Activated CD4-positive, CD25-positive, alpha-beta regulatory T cell treated with anti-CD3 and anti-CD28 coated beads, Interleukin-2, amount 50 U/mL, for 16 hours (primary cell): ENCODE measurements around the gene ADGB.
"Not testable (repeated sequence)": the region's sequence is repeated elsewhere in the genome, so short reads cannot be mapped to it uniquely, and the experiment has no call there.

ENCODE experiments used
- DNase-seq: peaks from one replicate; pipeline ENCODE4 v3.0.0-alpha.2; 2020; ENCODE audit warnings: low read depth, low spot score

Gene ADGB

GRCh38 chr6:146767632-146768031, 168.9 kb downstream of the ADGB start:
- no peak for DNase-seq

- no peak for DNase-seq
Measured at GRCh38 chr6:146768722-146769121, 169.9 kb downstream of the ADGB start.

- no peak for DNase-seq
Measured at GRCh38 chr6:146770275-146770964, 171.6 kb downstream of the ADGB start.

GRCh38 chr6:146770965-146771735, 172.4 kb downstream of the ADGB start:
- no peak for DNase-seq

GRCh38 chr6:146775220-146775619, 176.4 kb downstream of the ADGB start:
- no peak for DNase-seq

GRCh38 chr6:146781836-146782235, 183.1 kb downstream of the ADGB start:
- DNase-seq: no peak

- no peak for DNase-seq
Measured at GRCh38 chr6:146785001-146785585, 186.3 kb downstream of the ADGB start.

- DNase-seq: no peak
Measured at GRCh38 chr6:146787876-146788508, 189.2 kb downstream of the ADGB start.

- DNase-seq: no peak
Measured at GRCh38 chr6:146790561-146791091, 191.9 kb downstream of the ADGB start.

GRCh38 chr6:146791930-146792329, 193.2 kb downstream of the ADGB start:
- no peak for DNase-seq

GRCh38 chr6:146793218-146793617, 194.4 kb downstream of the ADGB start:
- DNase-seq: not testable (repeated sequence)

GRCh38 chr6:146795479-146796133, 196.8 kb downstream of the ADGB start:
- DNase-seq: no peak

- not testable (repeated sequence) for DNase-seq
Measured at GRCh38 chr6:146803167-146803566, 204.4 kb downstream of the ADGB start.

- DNase-seq: no peak
Measured at GRCh38 chr6:146803601-146804000, 204.8 kb downstream of the ADGB start.

- DNase-seq: no peak
Measured at GRCh38 chr6:146805546-146806325, 207.0 kb downstream of the ADGB start.

GRCh38 chr6:146809014-146809413, 210.2 kb downstream of the ADGB start:
- DNase-seq: not testable (repeated sequence)

- DNase-seq: not testable (repeated sequence)
Measured at GRCh38 chr6:146812811-146813321, 214.1 kb downstream of the ADGB start.

GRCh38 chr6:146813554-146813953, 214.8 kb downstream of the ADGB start:
- DNase-seq: no peak

- DNase-seq: no peak
Measured at GRCh38 chr6:146814148-146814750, 215.5 kb downstream of the ADGB start.
